Kidney (tissue), 14 donors: ENCODE measurements around the gene HLA-DRB1. TPM values are rescaled to one million over a fixed set of nuclear protein-coding genes. Genes with fewer than 3 reads are reported as not detected.
A peak's percentile ranks its signal among the peaks of the same experiment; 100 is the strongest.
"Not testable (repeated sequence)": the region's sequence is repeated elsewhere in the genome, so short reads cannot be mapped to it uniquely, and the experiment has no call there.

Experiments used
- DNase-seq, 5 donors: peaks; one replicate each; pipeline ENCODE4 v3.0.0-alpha.2; 2013 to 2020
- FAIRE-seq: peaks from 2 replicates; lab custom pipeline; 2012; peaks lifted over from hg19 to GRCh38; lab: Jason Lieb, UNC
- H3K27ac ChIP-seq, 2 donors: one replicate each; pipeline ENCODE4 v1.7.0; 2013; ENCODE audit warnings: low read depth in 2 of 2, low read length in 2 of 2, inconsistent platforms in 1 of 2
- H3K27me3 ChIP-seq: one replicate; pipeline ENCODE4 v1.7.1; 2013; ENCODE audit warnings: low read length, inconsistent platforms; ENCODE audit not compliant: control insufficient read depth, insufficient read depth
- H3K36me3 ChIP-seq, 3 donors: one replicate each; pipeline versions ENCODE4 v1.7.0 to v1.7.1; 2013; ENCODE audit warnings: low read length in 3 of 3, control low read depth in 1 of 3, inconsistent platforms in 1 of 3; ENCODE audit not compliant: insufficient read depth in 3 of 3, control insufficient read depth in 2 of 3
- H3K4me1 ChIP-seq, 3 donors: one replicate each; pipeline versions ENCODE4 v1.7.0 to v1.7.1; 2013; ENCODE audit warnings: low read length in 3 of 3, inconsistent platforms in 1 of 3, low read depth in 1 of 3; ENCODE audit not compliant: control insufficient read depth in 2 of 3, insufficient read depth in 2 of 3
- H3K4me3 ChIP-seq, 3 donors: one replicate each; pipeline versions ENCODE4 v1.7.0 to v1.8.1; 2013; ENCODE audit warnings: low read length in 3 of 3, control low read depth in 1 of 3, inconsistent platforms in 1 of 3
- H3K9ac ChIP-seq, 3 donors: one replicate each; pipeline versions ENCODE4 v1.7.0 to v1.7.1; 2013; ENCODE audit warnings: low read length in 3 of 3, control low read depth in 1 of 3, inconsistent platforms in 1 of 3
- H3K9me3 ChIP-seq, 3 donors: one replicate each; pipeline versions ENCODE4 v1.7.0 to v1.7.1; 2013; ENCODE audit warnings: low read length in 3 of 3, control low read depth in 1 of 3, inconsistent platforms in 1 of 3; ENCODE audit not compliant: control insufficient read depth in 2 of 3, insufficient read depth in 1 of 3
- intact Hi-C: fragments of 100-400 bp; cut with DNase I; formaldehyde crosslinking; loops from one replicate; pipeline ENCODE4 v1.11.1; 2022
- polyA plus RNA-seq: library from polyadenylated mRNA; stranded (reverse); fragments of 350-450 nt; fragmentation: Illumina TruSeq; extraction: RNeasy Lipid Tissue Mini Kit (QIAGEN cat#74804); gene quantifications from one replicate; pipeline ENCODE4 v1.2.3, GENCODE V29; 2014; ENCODE audit warnings: low read depth, low replicate concordance; ENCODE audit not compliant: insufficient read depth
- total RNA-seq: library from RNA; stranded (reverse); fragmentation: NEBNext Ultra II Directional; extraction: Animal tissue kit (Norgen Biotek cat#: 25700); gene quantifications from one replicate; pipeline ENCODE4 v1.2.1, GENCODE V29; 2021
- TF ChIP-seq, protein P1 (sequence below): IDR thresholded peaks from 3 replicates; pipeline ENCODE4 v1.5.1; 2012; ENCODE audit warnings: mild to moderate bottlenecking, moderate library complexity, borderline replicate concordance; ENCODE audit not compliant: insufficient read depth; ENCODE audit errors: extremely low read depth
- donor health status: control.
- donor health status: control.
- donor health status: control.
- donor health status: control.
- donor health status: control.
- donor health status: DM: yes; HTN: yes; CAD: no.
- donor health status: Normal renal cell carcinoma (clear cell type).

Gene HLA-DRB1
- total and polyA plus RNA-seq, 2 donors from 2014 or later = 267 to 280 TPM

GRCh38 chr6:32637883-32638282, 48.2 kb upstream of the HLA-DRB1 start:
- Histone ChIP-seq H3K27ac (no peak overlapping the region), H3K36me3 (no peaks in the 10 kb centered on the region), H3K27me3 (no peaks in the 10 kb centered on the region), H3K9me3 (no peaks in the 10 kb centered on the region), H3K4me3 (no peak overlapping the region), H3K9ac (no peak overlapping the region), H3K4me1 (no peaks in the 10 kb centered on the region)
- FAIRE-seq = no peak
- DNase-seq = no peak
- intact Hi-C loops = no loop called here
- TF ChIP-seq, protein P1, sequence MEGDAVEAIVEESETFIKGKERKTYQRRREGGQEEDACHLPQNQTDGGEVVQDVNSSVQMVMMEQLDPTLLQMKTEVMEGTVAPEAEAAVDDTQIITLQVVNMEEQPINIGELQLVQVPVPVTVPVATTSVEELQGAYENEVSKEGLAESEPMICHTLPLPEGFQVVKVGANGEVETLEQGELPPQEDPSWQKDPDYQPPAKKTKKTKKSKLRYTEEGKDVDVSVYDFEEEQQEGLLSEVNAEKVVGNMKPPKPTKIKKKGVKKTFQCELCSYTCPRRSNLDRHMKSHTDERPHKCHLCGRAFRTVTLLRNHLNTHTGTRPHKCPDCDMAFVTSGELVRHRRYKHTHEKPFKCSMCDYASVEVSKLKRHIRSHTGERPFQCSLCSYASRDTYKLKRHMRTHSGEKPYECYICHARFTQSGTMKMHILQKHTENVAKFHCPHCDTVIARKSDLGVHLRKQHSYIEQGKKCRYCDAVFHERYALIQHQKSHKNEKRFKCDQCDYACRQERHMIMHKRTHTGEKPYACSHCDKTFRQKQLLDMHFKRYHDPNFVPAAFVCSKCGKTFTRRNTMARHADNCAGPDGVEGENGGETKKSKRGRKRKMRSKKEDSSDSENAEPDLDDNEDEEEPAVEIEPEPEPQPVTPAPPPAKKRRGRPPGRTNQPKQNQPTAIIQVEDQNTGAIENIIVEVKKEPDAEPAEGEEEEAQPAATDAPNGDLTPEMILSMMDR = no peak

DNA sequence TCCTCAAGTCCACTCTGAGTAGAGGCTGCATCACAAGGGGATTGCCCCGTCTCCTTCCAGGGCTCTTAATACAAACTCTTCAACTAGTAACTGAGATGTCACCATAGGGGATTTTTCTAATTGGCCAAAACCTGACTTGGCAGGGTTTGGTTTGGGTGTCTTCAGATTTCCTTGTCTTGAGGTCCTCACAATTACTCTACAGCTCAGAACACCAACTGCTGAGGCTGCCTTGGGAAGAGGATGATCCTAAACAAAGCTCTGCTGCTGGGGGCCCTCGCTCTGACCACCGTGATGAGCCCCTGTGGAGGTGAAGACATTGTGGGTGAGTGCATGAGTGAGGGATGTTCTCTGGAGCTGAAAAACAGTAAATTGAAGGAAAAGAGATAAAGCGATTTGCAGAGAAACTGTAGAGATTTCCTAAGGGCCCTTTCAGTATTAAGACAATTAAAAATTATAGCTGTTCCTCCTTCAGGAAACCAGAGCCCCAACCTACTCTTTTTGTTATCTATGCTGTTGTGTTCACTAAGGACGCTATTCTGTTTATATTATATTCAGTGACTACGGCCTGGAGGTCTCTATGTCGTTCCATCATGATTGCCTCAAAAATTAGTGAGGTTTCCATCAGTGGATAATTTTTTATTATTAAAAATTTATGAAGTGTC, 47.7 kb upstream of the HLA-DRB1 start, which contains the start of gene HLA-DQA1:
HLA-DQA1 (plus strand) TSS at position 188 of the 662 bp plus-strand sequence; CDS start at position 241, 53 bp downstream.
- Histone ChIP-seq H3K27ac (no peak within 1 kb of the TSS), H3K9me3 (no peaks in the 10 kb centered on the region), H3K4me3 (peak within 1 kb of the TSS in 1 of 3 donors; percentile 32), H3K9ac (peak within 1 kb of the TSS in 1 of 3 donors; percentile 55), H3K4me1 (no peaks in the 10 kb centered on the region), H3K27me3 (no peaks in the 10 kb centered on the region), H3K36me3 (no peaks in the 10 kb centered on the region)
- TF ChIP-seq, protein P1 = no peak
- FAIRE-seq (no peak), DNase-seq (no peak)
- intact Hi-C loops = no loop called here

DNA sequence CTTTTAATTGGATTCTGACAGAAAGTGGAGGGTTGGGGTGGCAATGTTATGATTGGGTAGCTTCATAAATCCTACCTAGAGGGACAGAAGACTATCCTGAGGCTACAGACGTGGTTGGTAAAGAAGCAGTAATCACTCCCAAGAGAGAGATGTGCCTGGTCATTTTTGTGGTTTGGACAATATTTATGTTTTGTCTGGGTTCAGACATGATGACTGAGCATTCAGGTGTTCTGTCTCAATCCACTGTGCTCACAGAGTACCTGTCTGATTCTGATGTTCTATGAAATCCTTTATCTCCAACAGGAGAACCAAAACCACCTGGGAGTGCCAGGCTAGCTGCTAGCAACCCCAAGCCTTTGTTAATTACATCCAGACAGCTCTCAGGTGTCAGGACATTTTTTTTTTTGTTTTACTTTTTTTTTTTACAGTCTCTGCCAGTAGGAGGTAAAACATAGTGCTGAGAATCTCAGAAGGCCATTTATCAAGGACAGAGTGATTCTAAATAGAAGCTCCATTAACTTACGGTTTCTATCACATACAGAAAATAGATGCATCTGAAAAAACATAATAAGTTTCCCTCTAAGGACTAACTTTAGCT, 46.0 kb upstream of the HLA-DRB1 start:
- FAIRE-seq = no peak
- Histone ChIP-seq H3K9ac (no peak overlapping the region), H3K27ac (no peak overlapping the region), H3K4me3 (no peak overlapping the region), H3K36me3 (no peaks in the 10 kb centered on the region), H3K4me1 (no peaks in the 10 kb centered on the region), H3K27me3 (no peaks in the 10 kb centered on the region), H3K9me3 (no peaks in the 10 kb centered on the region)
- intact Hi-C loops = no loop called here
- TF ChIP-seq, protein P1 = no peak
- no peak for DNase-seq

GRCh38 chr6:32629793-32630192, 40.1 kb upstream of the HLA-DRB1 start:
- H3K4me3 ChIP-seq, H3K9ac ChIP-seq, intact Hi-C loops, H3K36me3 ChIP-seq, H3K27ac ChIP-seq, H3K4me1 ChIP-seq, DNase-seq, H3K9me3 ChIP-seq, H3K27me3 ChIP-seq, FAIRE-seq: not testable (repeated sequence)
